GM21825 (cell line): ENCODE data around the gene MATR3.

Experiments
- ATAC-seq: cut with Tn5 transposase; IDR thresholded peaks from one replicate; pipeline ENCODE4 v1.9.1; 2021; ENCODE audit warnings: mild to moderate bottlenecking, moderate library complexity; ENCODE audit not compliant: unreplicated experiment

The MATR3 gene

DNA sequence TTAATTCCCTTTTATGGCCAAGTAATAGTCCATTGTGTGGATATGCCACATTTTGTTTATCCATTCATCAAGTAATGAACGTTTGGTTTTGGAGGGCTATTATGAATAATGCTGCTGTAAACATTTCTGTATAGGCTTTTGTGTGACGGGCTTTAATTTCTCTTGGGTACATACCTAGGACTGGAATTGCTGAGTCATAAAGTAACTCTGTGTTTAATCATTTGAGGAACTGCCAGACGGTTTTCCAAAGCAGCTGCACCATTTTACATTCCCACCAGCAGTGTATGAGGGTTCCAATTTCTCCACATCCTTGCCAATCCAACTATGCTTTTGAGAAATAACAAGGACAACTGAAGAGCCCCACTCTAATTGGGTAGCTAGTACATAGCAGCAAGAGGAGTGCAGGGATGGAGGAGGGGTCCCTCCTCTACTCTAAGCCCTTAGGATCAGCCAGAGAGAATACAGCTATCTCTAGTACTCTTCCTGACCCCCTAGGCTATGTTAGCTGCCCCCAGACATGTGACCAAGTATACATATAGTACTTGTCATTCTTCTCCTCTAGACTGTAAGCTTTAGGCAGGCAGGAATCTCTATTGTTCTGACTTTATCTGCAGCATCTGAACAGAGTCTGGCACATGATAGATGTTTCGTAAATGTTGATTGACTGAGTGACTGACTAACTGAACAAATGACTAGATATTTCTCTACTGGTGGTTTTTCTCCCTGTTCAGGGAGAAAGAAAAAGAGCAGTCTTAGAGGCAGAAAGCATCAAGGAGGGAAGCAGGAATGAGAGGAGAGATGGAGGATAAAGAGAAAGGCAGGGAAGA lies 22.1 kb upstream of the MATR3 start:
- no peak for ATAC-seq

DNA sequence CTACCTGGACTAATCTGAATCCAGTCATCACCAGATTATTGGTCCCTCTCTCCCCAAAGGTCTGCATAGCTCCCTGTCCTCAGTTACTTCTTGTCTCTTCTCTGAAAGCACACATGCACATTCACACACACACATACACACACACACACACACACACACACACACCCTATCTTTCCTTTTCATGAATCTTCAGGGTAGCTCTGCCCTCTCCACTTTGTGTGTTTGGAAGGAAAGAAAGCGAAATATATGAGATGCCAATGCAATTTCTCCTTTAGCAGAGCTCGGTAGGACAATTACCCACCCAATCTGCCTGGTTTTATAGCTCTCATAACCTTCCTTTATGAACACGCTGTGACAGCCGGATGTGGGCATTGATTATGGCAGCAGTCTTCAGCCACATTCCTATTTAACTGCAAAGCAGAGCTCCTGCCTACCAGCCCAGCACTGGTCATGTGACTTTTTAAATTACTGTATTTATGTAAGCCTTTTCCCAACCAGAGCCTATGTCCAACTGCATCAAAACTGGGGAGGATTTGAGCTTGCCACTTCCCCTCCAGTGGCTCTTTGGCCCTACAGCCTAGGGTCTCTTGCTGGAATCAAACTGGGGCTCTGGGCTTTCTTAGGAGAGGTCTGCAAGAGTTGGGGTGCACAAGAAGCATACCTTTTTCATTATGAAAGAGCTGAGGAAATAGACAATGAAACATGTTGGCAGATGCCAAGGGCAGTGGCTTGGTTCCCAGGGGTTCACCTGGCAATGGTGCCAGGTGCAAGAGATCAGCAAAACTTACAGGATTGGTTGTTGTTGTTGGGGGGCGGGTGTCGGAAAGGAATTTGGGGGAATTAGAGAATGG lies 20.8 kb upstream of the MATR3 start:
- no peak for ATAC-seq

DNA sequence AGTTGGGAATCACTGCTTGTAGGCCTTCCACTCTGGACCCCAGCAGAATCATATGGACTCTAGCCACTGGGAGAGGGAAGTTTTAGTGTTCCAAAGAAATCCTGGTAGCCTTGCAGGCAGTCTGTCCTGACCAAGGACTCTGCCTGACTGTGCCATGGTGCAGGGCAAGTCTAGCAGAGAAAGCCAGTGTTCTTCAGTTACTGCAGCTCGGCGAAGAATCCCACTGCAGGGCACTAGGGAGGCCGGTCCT lies 20.3 kb upstream of the MATR3 start:
- ATAC-seq: no peak

DNA sequence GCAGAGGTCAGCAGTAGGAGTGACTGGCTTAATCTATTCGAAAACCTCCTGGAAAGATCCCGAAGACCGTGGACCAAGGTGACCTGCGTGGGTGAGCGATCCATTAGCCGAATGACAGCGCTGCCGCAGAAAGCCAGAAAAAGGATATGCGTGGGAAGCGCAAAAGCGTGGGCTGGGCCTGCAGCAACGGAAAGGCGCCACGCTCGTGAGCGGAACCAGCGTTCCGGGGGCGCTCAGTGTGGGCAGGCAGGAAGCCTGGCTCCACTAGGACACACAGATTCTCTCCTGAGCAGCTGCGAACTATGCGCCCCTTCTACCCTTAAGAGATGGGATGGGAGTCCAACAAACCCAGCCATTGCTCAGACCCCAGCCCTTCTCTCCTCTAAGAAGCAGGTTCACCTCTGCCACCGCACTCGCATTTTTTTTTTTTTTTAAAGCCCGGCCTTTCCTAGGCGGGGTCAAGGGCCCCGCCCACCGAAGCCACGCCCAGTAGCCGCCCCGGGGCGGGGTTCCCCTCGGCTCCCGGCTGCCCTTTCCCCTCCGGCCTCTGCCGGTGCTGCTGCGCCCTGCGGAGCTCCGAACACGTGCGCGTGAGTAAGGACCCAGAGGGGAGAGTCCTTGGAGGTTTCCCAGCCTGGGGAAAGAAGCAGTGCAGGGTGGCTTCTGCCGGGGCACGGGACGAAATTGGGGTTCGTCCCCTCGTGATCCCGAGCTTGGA lies 19.8 kb upstream of the MATR3 start:
- peak; percentile 73 for ATAC-seq

DNA sequence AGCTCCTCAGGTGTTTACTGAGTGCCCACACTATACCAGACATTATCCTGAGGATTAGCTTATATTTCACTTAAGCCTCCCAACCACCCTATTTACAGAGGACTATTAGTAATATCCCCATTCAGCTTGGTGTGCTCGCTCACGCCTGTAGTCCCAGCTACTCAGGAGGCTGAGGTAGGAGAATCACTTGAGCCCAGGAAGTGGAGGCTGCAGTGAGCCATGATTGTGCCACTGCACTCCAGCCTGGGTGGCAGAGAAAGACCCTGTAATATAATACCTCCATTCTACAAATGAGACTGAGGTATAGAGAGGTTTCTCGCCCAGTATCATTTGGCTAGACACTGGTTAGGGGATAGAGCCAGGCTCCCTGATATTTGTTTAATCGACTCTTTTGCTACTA lies 18.0 kb upstream of the MATR3 start:
- ATAC-seq: no peak

DNA sequence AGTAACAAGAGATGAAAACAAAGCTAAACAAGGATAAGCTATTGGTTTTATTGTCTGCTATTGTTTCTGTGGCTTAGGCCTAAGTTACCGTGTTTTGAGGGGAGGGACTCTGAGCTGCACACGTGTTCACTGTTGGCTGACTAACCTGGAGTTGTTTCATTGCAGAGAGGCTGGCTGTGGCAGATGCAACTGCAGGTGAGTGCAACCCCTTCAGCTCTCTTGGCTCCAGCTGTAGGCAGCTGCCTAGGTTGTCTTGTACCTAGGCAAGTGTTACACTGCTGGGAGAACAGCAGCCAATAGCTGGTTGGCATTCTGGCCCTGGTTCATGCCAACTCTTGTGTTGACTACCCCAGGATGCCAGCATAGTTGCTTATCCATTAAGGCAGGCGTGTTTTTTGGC lies 17.6 kb upstream of the MATR3 start:
- ATAC-seq: no peak

DNA sequence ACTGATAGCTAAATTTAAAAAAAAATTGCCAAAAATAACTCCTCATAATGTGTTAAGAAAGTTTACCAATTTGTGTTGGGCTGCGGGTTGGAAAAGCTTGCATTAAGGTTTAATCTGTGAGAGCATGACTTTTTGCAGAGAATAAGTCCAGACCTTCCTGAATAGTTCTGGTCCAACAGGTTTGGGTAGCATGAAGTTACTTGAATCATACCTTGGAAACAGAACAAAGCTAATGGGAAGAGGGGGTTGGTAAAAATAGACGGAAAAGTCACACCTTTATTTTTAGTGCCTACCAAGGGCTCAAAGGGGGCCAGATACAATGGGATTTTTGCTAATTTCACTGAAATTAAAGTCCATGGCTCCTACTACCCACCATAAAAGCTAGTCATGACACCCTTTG lies 17.1 kb upstream of the MATR3 start:
- no peak for ATAC-seq

DNA sequence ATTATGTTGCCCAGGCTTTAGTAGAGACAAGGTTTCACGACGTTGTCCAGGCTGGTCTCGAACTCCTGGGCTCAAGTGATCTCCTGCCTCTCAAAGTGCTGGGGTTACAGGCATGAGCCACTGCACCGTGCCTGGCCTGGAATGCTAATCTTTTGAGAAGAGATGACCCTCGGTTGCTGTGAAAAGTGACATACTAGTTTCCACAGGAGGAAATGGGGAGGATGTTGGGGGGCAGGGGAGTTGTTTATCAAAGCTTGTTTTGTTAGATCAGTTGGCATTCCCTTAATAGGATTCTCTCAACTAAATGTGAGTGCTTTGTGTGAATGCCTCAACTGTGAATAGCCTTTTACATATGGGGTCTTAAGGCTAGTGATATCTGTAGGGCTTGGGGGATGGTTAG lies 16.4 kb upstream of the MATR3 start:
- no peak for ATAC-seq

DNA sequence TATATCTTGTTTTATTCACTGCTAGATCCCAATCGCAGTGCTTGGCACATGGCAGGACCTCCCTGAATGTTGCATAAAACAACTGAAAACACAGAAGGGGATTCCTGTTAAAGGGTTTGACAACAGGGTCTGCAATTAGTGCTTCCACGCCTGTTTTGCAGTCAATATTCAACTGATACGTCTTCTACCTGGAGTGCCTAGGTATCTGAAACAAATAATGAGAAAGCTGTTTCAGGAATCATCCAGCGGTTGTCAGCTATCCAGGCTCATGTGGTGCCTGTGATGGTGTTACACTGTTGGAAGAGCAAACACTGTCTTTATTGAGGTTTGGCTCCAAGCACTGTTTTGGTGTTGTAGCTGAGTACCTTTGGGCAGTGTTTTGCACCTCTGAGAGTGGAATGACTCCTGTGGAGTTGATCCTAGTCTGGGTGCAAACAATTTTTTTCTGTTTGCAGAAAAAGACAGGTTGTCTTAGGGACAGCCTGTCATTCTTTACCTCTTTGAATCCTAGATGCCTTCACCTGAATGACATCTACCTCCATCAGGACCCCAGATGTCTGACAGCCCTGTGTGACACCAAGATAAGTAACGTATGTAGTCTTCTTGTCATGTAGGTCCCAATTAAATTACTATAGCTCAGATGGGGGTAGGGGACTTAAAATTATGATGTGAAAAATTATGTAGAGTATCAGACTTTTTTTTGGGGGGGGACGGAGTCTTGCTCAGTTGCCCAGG lies 14.8 kb upstream of the MATR3 start:
- no peak for ATAC-seq

DNA sequence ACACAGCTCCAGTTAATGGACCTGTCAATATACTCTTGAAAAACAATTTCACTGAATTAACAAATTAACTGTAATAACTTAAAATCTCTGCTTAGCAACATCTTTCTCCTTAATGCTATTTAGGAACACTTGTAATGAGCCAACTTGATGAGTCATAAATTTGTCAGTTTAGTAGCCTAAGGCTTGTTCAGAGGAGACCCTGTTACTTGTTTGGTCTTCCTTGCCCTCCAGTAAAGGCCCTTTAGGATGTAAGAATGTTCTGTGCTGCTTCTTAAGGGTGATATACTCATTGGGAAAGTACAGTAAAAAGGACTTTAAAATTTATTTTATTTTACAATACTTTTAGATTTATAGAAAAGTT lies 11.4 kb upstream of the MATR3 start:
- no peak for ATAC-seq

DNA sequence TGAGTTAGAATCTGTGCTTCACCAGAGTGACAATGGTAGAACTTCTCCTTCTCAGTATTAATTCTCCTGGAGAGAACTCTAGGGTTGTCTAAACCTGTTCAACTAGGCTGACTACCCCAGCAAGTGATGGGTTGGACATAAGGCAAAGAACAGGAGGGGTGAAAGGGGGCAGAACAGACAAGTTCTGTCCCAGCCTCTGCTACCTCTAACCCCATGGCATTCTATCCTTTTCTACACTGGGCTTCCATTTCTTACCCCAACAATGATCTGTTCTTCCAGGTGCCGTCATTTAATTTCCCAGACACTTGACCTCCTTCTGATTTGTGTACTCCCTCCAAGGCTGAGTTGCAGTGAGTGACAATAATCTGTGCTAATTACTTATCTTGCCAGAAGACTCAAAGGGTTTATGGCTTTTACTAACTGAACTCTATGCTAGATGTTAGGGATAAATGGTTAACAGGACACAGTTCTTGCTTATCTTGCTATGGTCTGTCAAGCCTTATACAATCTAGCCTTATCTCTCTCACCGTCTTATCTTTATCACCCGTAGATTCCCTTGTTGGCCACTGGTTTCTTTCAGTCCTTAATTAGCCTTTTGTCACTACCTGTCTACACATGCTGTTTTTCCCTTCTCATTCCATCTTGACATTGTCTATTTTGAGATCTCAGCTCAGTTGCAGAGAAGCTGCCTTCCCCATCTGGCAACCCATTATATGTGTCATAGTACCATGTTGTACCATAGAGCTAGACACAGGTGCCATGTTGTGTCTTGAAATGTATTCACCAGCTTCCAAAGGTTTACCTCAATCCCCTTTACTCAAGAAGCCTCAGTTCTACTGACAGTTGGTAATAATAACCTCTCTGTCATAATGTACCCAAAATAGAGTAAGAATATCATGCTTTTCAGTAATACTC lies 10.0 kb upstream of the MATR3 start:
- ATAC-seq: no peak

DNA sequence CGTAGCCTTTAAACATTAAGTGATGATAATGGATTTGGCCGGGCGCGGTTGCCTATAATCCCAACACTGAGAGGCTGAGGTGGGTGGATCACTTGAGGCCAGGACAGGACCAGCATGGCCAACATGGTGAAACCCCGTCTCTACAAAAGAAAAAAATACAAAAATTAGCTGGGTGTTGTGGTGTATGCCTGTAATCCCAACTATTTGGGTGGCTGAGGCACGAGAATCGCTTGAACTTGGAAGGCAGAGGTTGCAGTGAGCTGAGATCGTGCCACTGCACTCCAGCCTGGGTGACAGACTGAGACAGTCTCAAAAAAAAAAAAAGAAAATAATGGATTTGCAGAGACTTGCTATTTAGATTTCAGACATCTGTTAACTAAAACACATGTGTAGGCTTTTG lies 9.2 kb upstream of the MATR3 start:
- no peak for ATAC-seq

DNA sequence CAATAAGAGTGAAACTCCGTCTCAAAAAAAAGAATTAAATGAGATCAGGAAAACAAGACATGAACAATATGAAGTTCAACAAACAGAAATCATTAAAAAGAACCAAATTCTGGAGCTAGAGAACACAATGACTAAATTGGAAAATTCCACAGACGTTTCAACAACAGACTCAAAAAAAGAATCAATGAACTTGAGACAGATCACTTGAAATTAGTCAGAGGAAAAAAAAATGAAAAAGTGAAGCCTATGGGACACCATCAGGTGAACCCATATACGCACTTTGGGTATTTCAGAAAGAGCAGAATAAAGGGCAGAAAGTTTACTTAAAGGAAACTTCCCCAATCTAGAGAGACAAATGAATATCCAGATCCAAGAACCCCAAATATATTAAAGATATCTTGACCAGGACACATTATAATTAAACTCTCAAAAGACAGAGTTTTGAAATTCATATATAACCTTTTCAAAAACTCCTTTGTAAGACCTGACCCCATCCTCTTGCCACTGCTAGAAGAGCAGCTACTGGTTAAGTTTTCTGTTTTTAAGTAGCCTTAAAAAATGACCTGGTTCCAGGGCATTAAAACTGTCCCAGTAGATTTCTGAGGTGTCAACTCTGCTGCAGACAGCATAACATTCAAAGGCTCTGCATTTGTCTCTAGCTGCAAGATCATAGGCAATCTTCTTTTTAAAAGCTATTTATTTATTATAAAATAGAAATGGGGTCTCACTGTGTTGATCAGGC lies 7.7 kb upstream of the MATR3 start:
- no peak for ATAC-seq

DNA sequence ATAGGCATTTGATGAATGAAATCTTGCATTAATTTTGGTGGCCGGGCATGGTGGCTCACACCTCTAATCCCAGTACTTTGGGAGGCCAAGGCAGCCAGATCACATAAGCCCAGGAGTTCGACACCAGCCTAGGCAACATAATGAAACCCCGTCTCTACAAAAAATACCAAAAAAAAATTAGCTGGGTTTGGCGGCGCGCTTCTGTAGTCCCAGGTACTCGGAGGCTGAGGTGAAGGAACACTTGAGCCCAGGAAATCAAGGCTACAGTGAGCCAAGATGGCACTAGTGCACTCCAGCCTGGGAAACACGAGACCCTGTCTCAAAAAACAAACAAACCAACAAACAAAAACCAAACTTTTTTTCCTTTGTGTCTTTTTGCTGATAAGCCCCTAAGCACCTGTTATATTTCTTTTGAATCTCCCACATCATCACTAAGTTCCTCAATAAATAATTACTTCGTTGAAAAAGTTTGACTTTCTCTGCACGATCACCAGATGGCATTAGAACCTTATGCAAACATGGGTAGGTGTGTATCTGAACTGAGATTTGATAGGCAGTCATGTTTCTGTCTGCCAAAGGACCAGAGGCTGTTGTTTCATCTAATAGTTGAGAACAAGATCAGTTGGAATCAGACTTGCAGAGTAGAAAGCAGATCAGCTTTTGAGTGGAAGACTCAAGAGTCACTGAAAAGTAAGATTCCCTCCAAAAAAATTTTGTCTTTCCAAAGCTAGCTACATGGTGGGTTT lies 5.5 kb upstream of the MATR3 start:
- no peak for ATAC-seq

DNA sequence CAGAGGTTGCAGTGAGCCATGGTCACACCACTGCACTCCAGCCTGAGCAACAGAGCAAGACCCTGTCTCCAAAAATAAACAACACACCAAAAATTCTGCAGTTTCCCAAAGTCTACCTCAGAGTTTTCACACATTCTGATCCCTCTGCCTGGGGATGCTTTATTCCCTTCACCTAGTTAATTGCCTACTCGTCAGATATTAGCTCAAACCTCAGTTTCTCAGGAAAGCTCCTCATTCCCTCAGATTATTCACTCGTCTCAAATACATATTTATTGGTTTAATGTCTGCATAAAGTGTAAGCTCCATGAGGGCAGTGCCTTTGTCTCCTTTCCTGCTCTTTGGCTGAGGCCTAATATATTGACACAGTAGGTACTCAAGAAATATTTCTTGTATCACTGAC lies 2.5 kb upstream of the MATR3 start:
- no peak for ATAC-seq

DNA sequence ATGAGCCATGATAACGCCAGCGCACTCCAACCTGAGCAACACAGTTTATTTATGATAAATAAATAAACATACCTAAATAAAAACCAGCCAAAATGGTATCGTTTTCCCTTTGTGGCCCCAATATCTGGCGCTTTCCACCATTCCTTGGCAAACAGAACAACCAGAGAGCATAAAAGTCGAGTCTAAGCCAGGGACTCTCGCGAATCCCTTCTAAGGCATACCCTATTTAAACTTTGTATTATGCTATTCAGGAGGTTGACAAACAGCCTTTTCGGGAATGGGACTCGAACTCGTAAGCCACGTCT lies 386 bp upstream of the MATR3 start:
- no peak for ATAC-seq

DNA sequence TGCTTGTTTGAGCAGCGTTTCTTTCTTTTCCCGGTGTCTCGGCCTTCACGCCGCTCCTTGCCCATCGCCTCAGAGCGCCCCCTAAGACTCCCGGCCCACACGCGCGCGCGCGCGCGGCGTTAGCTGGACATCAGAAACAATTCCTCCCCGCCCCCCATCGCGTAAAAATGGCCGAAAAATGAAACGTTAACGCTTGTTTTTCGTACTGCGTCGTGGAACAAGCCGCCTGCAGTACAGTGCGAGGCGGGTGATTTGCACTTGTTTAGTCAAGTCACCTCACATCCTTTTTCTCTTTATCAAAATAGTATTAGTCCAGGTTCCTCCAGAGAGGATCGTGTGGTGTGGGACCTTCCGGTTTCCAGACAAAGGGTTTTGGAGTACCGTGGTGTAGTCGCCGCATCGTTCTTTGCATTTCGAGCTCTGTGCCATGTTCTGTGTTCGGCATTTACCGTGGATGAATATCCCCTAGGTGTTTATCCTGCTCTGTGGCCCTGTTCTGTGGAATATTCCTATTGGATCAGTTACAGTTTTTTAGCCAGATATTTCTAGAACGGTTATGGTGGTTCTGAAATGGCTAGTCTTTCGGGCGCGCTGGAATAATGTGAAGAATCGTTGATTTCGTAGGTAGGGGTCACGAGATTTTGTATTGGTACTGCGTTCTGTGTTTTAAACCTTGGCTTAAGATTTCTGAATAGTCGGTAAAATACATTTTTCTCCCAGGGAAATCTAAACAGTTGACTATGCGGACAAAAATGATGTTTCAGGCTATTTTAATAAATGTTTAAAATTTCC lies 1.0 kb downstream of the MATR3 start:
- peak; percentile 31 for ATAC-seq

DNA sequence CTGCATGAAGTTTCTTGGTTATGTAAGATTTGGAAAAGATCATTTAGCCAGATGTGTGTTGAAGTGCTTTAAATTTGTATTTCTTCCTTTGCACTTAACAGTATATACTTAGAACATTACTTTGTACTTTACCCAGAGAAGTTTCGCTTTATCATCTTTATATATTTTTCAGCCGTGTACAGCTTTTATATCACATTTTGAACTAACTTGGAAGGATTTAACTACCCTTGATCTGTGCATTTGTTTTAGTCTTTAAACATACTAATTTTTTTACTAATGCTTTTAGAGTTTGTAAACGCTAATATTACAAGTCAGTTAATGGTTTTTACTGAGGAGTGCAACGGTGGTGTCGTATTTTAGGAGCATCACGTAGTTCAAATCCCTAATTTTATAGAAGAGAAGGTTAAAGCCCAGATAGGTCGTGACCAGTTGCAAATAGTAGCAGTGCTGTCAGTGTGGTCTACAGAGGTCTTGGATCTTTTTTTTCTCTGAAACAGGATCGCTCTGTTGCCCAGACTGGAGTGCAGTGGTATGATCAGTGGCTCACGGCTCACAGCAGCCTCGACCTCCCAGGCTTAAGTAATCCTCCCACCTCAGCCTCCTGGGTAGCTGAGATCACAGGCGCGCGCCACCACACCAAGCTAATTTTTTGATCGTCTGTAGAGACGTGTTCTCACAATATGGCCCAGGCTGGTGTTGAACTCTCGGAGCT lies 2.0 kb downstream of the MATR3 start:
- no peak for ATAC-seq
